Esophagus muscularis mucosa (tissue), 4 donors: Measurements from ENCODE around the gene FOXC2. TPM values are rescaled to one million over a fixed set of nuclear protein-coding genes. Genes with fewer than 3 reads are reported as not detected.
A peak's percentile ranks its signal among the peaks of the same experiment; 100 is the strongest.

Experiments
- DNase-seq: peaks from one replicate; pipeline ENCODE4 v3.0.0-alpha.2; 2017; ENCODE audit errors: extremely low spot score
- H3K27ac ChIP-seq, 4 donors: fragments of 200-600 bp; sonication (generic); replicated peaks in 1 of 4; 1 replicate in 3 of 4; 2 replicates in 1 of 4; pipeline ENCODE4 v1.5.1; 2016 to 2019; ENCODE audit warnings: mild to moderate bottlenecking in 1 of 4
- H3K27me3 ChIP-seq, 4 donors: fragments of 200-600 bp; sonication (generic); one replicate each; pipeline versions ENCODE4 v1.5.1 to v1.6.0; 2016 to 2019
- H3K36me3 ChIP-seq, 4 donors: fragments of 200-600 bp; sonication (generic); one replicate each; pipeline ENCODE4 v1.5.1; 2016 to 2019
- H3K4me1 ChIP-seq, 4 donors: fragments of 200-600 bp; sonication (generic); one replicate each; pipeline ENCODE4 v1.5.1; 2016 to 2019
- H3K4me3 ChIP-seq, 4 donors: fragments of 200-600 bp; sonication (generic); 1 replicate in 2 of 4; 2 replicates in 2 of 4; pipeline ENCODE4 v1.5.1; 2016 to 2019; ENCODE audit warnings: mild to moderate bottlenecking in 4 of 4, moderate library complexity in 1 of 4
- H3K9me3 ChIP-seq, 4 donors: fragments of 200-600 bp; sonication (generic); 1 replicate in 3 of 4; 2 replicates in 1 of 4; pipeline ENCODE4 v1.5.1; 2016 to 2019
- CTCF ChIP-seq, 3 experiments: fragments of 200-600 bp in 2 of 3; fragments of 450-650 bp in 1 of 3; sonication (generic) in 2 of 3; IDR thresholded peaks; one replicate each; pipeline ENCODE4 v1.5.1; 2017 to 2019; ENCODE audit warnings: antibody characterized with exemption in 3 of 3, mild to moderate bottlenecking in 2 of 3, moderate library complexity in 1 of 3
- EP300 ChIP-seq: sonication (generic); formaldehyde crosslinking; IDR thresholded peaks from one replicate; pipeline ENCODE4 v1.6.1; 2017; ENCODE audit warnings: antibody characterized with exemption
- POLR2A ChIP-seq: fragments of 450-650 bp; IDR thresholded peaks from one replicate; pipeline ENCODE4 v1.6.1; 2017; ENCODE audit warnings: antibody characterized with exemption, moderate library complexity, mild to moderate bottlenecking, low read depth
- POLR2AphosphoS5 ChIP-seq, 2 donors: sonication (generic); formaldehyde crosslinking; IDR thresholded peaks; one replicate each; pipeline ENCODE4 v1.6.1; 2017; ENCODE audit warnings: antibody characterized with exemption in 2 of 2
- WGBS: methylation state at CpG from one replicate; pipeline ENCODE4 v1.1.5; 2018; 5-methylcytosine and 5-hydroxymethylcytosine counted together
- intact Hi-C: fragments of 100-400 bp; cut with DNase I; formaldehyde crosslinking; loops from one replicate; pipeline ENCODE4 v1.15.1; 2023
- total RNA-seq, 4 donors: library from RNA; depleted of rRNA; stranded (reverse); fragments of >200 nt; gene quantifications; one replicate each; pipeline versions ENCODE4 v1.1.0 to v1.2.1, GENCODE V29; 2016

Gene FOXC2
- total RNA-seq, 4 donors from 2014 or later: 0.71 to 1.7 (median 1.1) TPM

DNA sequence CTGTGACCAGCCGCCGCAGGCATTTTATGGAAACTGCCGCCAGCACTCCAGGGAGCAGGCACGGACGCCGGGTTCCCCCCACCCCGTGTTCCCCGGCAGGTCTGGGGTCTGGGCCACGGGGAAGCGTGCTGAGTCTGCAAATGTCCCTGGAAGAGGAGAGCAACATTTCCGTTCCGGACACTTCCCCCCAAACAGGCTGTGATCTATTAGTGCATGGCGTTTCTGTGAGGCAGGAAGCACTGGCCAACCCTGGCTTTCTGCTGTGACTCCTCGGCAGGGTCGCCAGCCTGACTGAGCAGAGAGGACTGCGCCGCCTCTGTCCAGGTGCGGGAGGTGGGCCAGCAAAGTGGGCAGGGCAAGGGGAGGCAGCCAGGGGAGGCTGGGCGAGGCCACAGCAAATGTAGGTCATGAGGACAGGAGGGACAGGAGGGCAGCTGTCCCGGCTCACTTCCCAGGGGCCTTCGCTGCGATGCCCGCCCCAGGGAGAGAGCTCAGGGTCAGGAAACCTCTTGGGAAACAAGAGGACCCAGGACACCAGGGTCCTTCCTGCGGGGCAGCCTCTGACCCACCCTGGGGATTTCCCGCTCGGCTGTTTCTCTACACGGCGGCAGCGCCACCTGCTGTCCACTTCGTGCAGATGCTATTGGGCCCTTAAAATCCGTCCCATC lies 46.8 kb upstream of the FOXC2 start:
- Histone ChIP-seq H3K4me1 (peaks cover 12 to 67% (median 51%) of the 10 kb centered on the region in 4 donors), H3K36me3 (peaks cover 0 to 5% (median 4%) of the 10 kb centered on the region in 4 donors), H3K9me3 (no peaks in the 10 kb centered on the region), H3K4me3 (peak overlapping the region; percentile 21 to 46 (median 35)), H3K27me3 (peaks cover 0 to 32% (median 2%) of the 10 kb centered on the region in 4 donors), H3K27ac (peak overlapping the region in 3 of 4 donors; percentile 18 to 98 (median 95))
- no peak for TF ChIP-seq POLR2A
- peak; percentile 90 to 95 (median 93) for TF ChIP-seq CTCF (IDR thresholded peaks at IDR 0.05)
- TF ChIP-seq EP300: no peak
- peak; percentile 40 to 68 for TF ChIP-seq POLR2AphosphoS5 (IDR thresholded peaks at IDR 0.05)
- intact Hi-C loops: loop anchor here (2.0 to 5.0 kb wide), 5 partner anchors 179 to 697 kb away; no protein-coding TSS in a partner anchor
- no peak for DNase-seq
- 14% methylated on average over 16 of the region's 31 CpGs for WGBS

DNA sequence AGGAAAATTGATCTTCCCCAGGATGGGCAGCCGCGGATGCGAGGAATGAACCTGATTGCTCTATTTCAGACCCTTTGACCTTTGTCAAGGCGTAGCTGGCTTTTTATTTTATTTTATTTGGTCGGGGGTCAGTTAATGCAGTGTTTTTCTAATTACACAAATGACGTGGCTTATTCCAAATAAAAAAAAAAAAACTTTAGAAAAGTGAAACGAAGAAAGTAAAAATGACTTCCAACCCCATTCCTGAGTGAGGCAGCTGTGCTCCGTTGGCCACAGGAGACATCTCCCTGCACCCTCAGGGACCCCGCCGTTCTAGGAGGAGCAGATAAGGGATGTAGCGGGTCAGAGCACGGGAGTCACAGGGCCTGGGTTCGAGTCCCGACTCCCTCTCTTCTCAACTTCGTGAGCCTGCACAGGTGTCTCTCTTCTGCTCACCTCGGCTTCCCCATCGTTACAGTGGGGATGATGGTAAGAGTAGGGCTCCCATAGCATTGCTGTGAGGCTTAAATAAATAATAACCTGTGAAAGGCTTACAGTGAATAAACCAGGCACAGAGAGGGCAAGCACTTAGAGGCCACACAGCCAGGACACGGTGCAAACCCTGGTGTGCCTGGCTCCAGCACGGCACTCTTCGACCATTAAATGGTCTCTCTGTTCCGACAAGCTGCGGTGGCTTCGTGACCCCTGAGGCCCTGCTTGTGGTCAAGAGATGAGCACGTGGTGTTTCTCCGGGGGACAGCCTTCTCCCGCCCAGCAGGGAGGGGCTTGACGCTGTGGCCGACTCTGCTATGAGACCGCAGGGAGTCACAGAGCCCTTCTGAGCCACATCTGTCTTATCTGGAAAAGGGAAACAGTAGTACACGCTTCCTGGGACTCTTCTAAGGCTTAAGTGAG lies 46.1 kb upstream of the FOXC2 start:
- peaks cover 0 to 3% (median 2%) of the 10 kb centered on the region in 4 donors for H3K36me3 ChIP-seq
- no peak for TF ChIP-seq EP300
- TF ChIP-seq CTCF (IDR thresholded peaks at IDR 0.05): peak in 1 of 3 experiments; percentile 15
- peak in 1 of 2 donors; percentile 41 for TF ChIP-seq POLR2AphosphoS5 (IDR thresholded peaks at IDR 0.05)
- TF ChIP-seq POLR2A: no peak
- intact Hi-C loops: loop anchor here (5.0 kb wide), 1 partner anchor 698 kb away; no protein-coding TSS in a partner anchor
- peak overlapping the region; percentile 21 to 46 (median 35) for H3K4me3 ChIP-seq
- H3K4me1 ChIP-seq: peaks cover 12 to 63% (median 47%) of the 10 kb centered on the region in 4 donors
- 47% methylated on average over 24 of the region's 30 CpGs for WGBS
- no peak for DNase-seq
- peak overlapping the region in 1 of 4 donors; percentile 95 for H3K27ac ChIP-seq
- peaks cover 0 to 30% (median 2%) of the 10 kb centered on the region in 4 donors for H3K27me3 ChIP-seq
- H3K9me3 ChIP-seq: no peaks in the 10 kb centered on the region

DNA sequence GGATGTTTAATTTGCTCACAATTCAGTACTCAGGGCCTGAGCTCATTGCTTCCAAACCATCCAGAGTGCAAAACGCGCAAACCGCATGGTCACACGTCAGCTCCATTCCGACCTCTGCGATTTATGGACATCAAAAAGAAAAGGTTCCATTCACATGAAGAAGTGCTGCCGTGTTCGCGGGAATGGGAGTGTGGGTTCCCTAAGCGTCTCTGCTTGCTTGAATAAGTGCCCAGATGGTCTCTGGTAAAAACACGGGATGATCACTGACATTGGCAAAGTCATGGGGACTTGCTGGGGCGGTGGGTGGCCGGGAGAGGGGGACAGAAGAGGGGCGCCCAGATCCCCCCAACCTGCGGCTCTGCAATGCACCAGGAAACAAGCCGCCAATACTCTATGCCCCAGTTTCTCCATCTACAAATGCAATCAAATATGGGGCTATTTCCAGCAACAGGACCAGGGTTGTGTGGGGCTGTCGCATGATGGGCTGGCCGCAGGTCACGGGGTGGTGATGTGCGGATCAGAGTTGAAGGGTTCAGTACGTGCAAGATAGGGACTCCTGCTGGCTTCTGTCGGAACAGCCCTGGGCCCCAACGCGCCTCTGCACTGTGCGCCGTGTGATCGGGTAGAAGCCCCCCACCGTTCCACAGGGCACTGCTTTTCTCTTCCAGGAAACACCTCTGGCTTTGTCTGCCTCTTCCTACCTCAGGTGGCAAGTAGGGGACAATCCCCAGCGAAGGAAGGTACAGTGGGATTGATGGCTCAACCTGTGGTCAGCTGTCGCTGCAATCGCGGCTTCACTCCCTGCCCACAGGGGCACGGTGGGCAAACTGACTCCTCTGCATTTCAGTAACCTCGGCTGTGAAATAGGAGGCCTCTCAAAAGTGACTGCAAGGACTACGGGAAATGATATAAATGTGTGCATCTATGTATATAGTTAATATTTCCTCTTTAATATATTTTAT lies 45.1 kb upstream of the FOXC2 start:
- Histone ChIP-seq H3K4me3 (no peak overlapping the region), H3K36me3 (no peaks in the 10 kb centered on the region), H3K27ac (no peak overlapping the region), H3K27me3 (peaks cover 0 to 20% (median 0%) of the 10 kb centered on the region in 4 donors), H3K4me1 (peaks cover 12 to 54% (median 38%) of the 10 kb centered on the region in 4 donors), H3K9me3 (no peaks in the 10 kb centered on the region)
- DNase-seq: no peak
- 76% methylated on average over 30 of the region's 35 CpGs for WGBS
- no peak for TF ChIP-seq CTCF (IDR thresholded peaks at IDR 0.05)
- no peak for TF ChIP-seq POLR2A
- TF ChIP-seq POLR2AphosphoS5 (IDR thresholded peaks at IDR 0.05): no peak
- TF ChIP-seq EP300: no peak
- intact Hi-C loops: loop anchor here (5.0 kb wide), 1 partner anchor 699 kb away; no protein-coding TSS in a partner anchor

DNA sequence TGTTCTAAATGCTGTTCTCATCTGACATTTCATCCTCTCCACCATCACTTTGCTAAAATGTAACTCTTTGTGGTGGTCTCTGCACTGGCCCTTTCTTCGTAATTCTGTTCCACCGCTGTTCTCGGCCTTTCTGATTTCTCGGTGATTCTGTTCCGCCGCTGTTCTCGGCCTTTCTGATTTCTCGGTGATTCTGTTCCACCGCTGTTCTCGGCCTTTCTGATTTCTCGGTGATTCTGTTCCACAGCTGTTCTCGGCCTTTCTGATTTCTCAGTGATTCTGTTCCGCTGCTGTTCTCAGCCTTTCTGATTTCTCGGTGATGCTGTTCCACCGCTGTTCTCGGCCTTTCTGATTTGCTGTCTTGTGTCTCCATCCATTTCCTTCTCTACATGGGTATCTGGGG lies 44.0 kb upstream of the FOXC2 start:
- Histone ChIP-seq H3K36me3 (no peaks in the 10 kb centered on the region), H3K4me1 (peaks cover 10 to 42% (median 27%) of the 10 kb centered on the region in 4 donors), H3K27me3 (peaks cover 0 to 11% (median 0%) of the 10 kb centered on the region in 4 donors), H3K9me3 (no peaks in the 10 kb centered on the region), H3K27ac (no peak overlapping the region), H3K4me3 (no peak overlapping the region)
- no peak for DNase-seq
- intact Hi-C loops: loop anchor here (5.0 kb wide), 1 partner anchor 700 kb away; no protein-coding TSS in a partner anchor
- TF ChIP-seq CTCF (IDR thresholded peaks at IDR 0.05): no peak
- no peak for TF ChIP-seq EP300
- TF ChIP-seq POLR2A: no peak
- no peak for TF ChIP-seq POLR2AphosphoS5 (IDR thresholded peaks at IDR 0.05)
- WGBS: 78% methylated on average over 16 of the region's 16 CpGs
